Neural cell (in vitro differentiated cells): ENCODE results near the gene LRRC26. TPM values are rescaled to one million over a fixed set of nuclear protein-coding genes. Genes with fewer than 3 reads are reported as not detected.
A peak's percentile ranks its signal among the peaks of the same experiment; 100 is the strongest.

ENCODE experiments used
- H2AFZ ChIP-seq: fragments of 200-600, 300-800 bp; sonication (generic), shearing (Covaris generic); 2 replicates; pipeline ENCODE4 v1.6.0; 2014; ENCODE audit warnings: low read depth, mild to moderate bottlenecking, antibody characterized with exemption, low read length, moderate library complexity
- H3F3A ChIP-seq: fragments of 200-600 bp; shearing (Covaris generic); 2 replicates; pipeline ENCODE4 v1.6.1; 2016; ENCODE audit warnings: mild to moderate bottlenecking, moderate library complexity, mixed read lengths, antibody characterized with exemption, low read length; ENCODE audit not compliant: insufficient read depth, poor library complexity, severe bottlenecking
- H3K27ac ChIP-seq: fragments of 200-600, 300-800 bp; sonication (generic), shearing (Covaris generic); 2 replicates; pipeline ENCODE4 v1.5.1; 2014; ENCODE audit warnings: mild to moderate bottlenecking, low read length, moderate library complexity
- H3K27me3 ChIP-seq: fragments of 300-800, 200-600 bp; sonication (generic), shearing (Covaris generic); 2 replicates; pipeline ENCODE4 v1.6.0; 2014; ENCODE audit warnings: mild to moderate bottlenecking, low read depth, low read length, moderate library complexity; ENCODE audit not compliant: insufficient read depth
- H3K36me3 ChIP-seq: fragments of 300-800, 200-600 bp; sonication (generic), shearing (Covaris generic); 2 replicates; pipeline ENCODE4 v1.5.1; 2014; ENCODE audit warnings: mild to moderate bottlenecking, antibody characterized with exemption, low read length, moderate library complexity; ENCODE audit not compliant: insufficient read depth
- H3K4me2 ChIP-seq: fragments of 300-800, 200-600 bp; sonication (generic), shearing (Covaris generic); 2 replicates; pipeline ENCODE4 v1.6.0; 2014; ENCODE audit warnings: mild to moderate bottlenecking, low read length
- H3K4me3 ChIP-seq: fragments of 300-800, 200-600 bp; sonication (generic), shearing (Covaris generic); 2 replicates; pipeline ENCODE4 v1.5.1; 2014; ENCODE audit warnings: mild to moderate bottlenecking, low read length, moderate library complexity
- H3K79me2 ChIP-seq: fragments of 200-600 bp; shearing (Covaris generic); replicated peaks from 2 replicates; pipeline ENCODE4 v1.6.0; 2014; ENCODE audit warnings: mild to moderate bottlenecking, low read length, moderate library complexity; ENCODE audit not compliant: insufficient read depth
- H3K9ac ChIP-seq: fragments of 300-800, 200-600 bp; sonication (generic), shearing (Covaris generic); 2 replicates; pipeline ENCODE4 v1.6.1; 2016; ENCODE audit warnings: mild to moderate bottlenecking, low read length, mixed read lengths
- H3K9me2 ChIP-seq: fragments of 200-600 bp; shearing (Covaris generic); 2 replicates; pipeline ENCODE4 v1.6.1; 2016; ENCODE audit warnings: mild to moderate bottlenecking, low read length, mixed read lengths; ENCODE audit not compliant: insufficient read depth
- H3K9me3 ChIP-seq: fragments of 200-600, 300-800 bp; sonication (generic), shearing (Covaris generic); 2 replicates; pipeline ENCODE4 v1.6.1; 2016; ENCODE audit warnings: mild to moderate bottlenecking, mixed run types, low read length, moderate library complexity, mixed read lengths
- H4K20me1 ChIP-seq: fragments of 200-600 bp; shearing (Covaris generic); 2 replicates; pipeline ENCODE4 v1.6.1; 2016; ENCODE audit warnings: mild to moderate bottlenecking, mixed run types; ENCODE audit not compliant: insufficient read depth
- CTCF ChIP-seq: fragments of 450-650 bp; IDR thresholded peaks from 2 replicates; pipeline ENCODE4 v1.5.1; 2014; ENCODE audit warnings: antibody characterized with exemption, mild to moderate bottlenecking, moderate library complexity; ENCODE audit not compliant: poor library complexity, severe bottlenecking
- EP300 ChIP-seq: fragments of 450-650 bp; conservative IDR thresholded peaks from 2 replicates; pipeline ENCODE4 v1.6.1; 2014; ENCODE audit warnings: antibody characterized with exemption, mild to moderate bottlenecking, moderate library complexity; ENCODE audit not compliant: poor library complexity, severe bottlenecking
- EZH2 ChIP-seq: fragments of 200-600, 300-800 bp; shearing (Covaris generic), sonication (generic); IDR thresholded peaks from 2 replicates; pipeline ENCODE4 v1.6.1; 2014; ENCODE audit warnings: antibody characterized with exemption, low read length, borderline replicate concordance, mild to moderate bottlenecking; ENCODE audit not compliant: insufficient read depth, poor library complexity, severe bottlenecking
- MXI1 ChIP-seq: fragments of 450-650 bp; conservative IDR thresholded peaks from 2 replicates; pipeline ENCODE4 v1.6.1; 2014; ENCODE audit warnings: antibody characterized with exemption, mild to moderate bottlenecking; ENCODE audit not compliant: poor library complexity, severe bottlenecking
- POLR2AphosphoS5 ChIP-seq: IDR thresholded peaks from 2 replicates; pipeline ENCODE4 v1.6.1; 2012
- RAD21 ChIP-seq: fragments of 450-650 bp; conservative IDR thresholded peaks from 2 replicates; pipeline ENCODE4 v1.6.1; 2014; ENCODE audit warnings: antibody characterized with exemption, mild to moderate bottlenecking, moderate library complexity
- REST ChIP-seq: IDR thresholded peaks from 2 replicates; pipeline ENCODE4 v1.6.1; 2012; ENCODE audit warnings: borderline replicate concordance
- SMC3 ChIP-seq: fragments of 450-650 bp; conservative IDR thresholded peaks from 2 replicates; pipeline ENCODE4 v1.6.1; 2014; ENCODE audit warnings: antibody characterized with exemption, mild to moderate bottlenecking, moderate library complexity; ENCODE audit not compliant: poor library complexity
- TAF1 ChIP-seq: IDR thresholded peaks from 2 replicates; pipeline ENCODE4 v1.6.1; 2012; ENCODE audit warnings: low read depth
- polyA plus RNA-seq: library from polyadenylated mRNA; depleted of rRNA; stranded (reverse); fragments of >200 nt; gene quantifications from 2 replicates; pipeline ENCODE4 v1.2.3, GENCODE V29; 2014

LRRC26 gene
- polyA plus RNA-seq, 1 donor from 2014 or later, result 2.2 TPM

- Histone ChIP-seq H3K27me3 (peaks cover 84% of the 10 kb centered on the region), H3K9me3 (no peaks in the 10 kb centered on the region), H3F3A (no peaks in the 10 kb centered on the region), H3K9ac (no peak overlapping the region), H3K79me2 (no peaks in the 10 kb centered on the region), H2AFZ (no peak overlapping the region), H3K27ac (no peak overlapping the region), H3K4me3 (peak overlapping the region; percentile 44), H3K36me3 (no peaks in the 10 kb centered on the region), H3K9me2 (no peaks in the 10 kb centered on the region), H3K4me2 (no peak overlapping the region), H4K20me1 (no peaks in the 10 kb centered on the region)
- peak; percentile 47 for TF ChIP-seq SMC3
- no peak for TF ChIP-seq MXI1
- no peak for TF ChIP-seq TAF1
- peak; percentile 39 for TF ChIP-seq RAD21
- peak; percentile 50 for TF ChIP-seq CTCF
Observed at GRCh38 chr9:137162505-137163364, 7.1 kb downstream of the LRRC26 start.

GRCh38 chr9:137161558-137162486, 8.0 kb downstream of the LRRC26 start:
- Histone ChIP-seq H3K27me3 (peaks cover 89% of the 10 kb centered on the region), H3K27ac (no peak overlapping the region), H3K9ac (no peak overlapping the region), H3F3A (no peaks in the 10 kb centered on the region), H3K4me2 (no peak overlapping the region), H3K9me2 (no peaks in the 10 kb centered on the region), H3K4me3 (no peak overlapping the region), H3K79me2 (no peaks in the 10 kb centered on the region), H2AFZ (no peak overlapping the region), H3K9me3 (no peaks in the 10 kb centered on the region), H4K20me1 (no peaks in the 10 kb centered on the region), H3K36me3 (no peaks in the 10 kb centered on the region)
- TF ChIP-seq EZH2, result no peak

GRCh38 chr9:137160716-137161557, 8.9 kb downstream of the LRRC26 start:
- Histone ChIP-seq H3K9ac (no peak overlapping the region), H3K9me3 (no peaks in the 10 kb centered on the region), H3K4me2 (no peak overlapping the region), H3K27me3 (peaks cover 94% of the 10 kb centered on the region), H3K27ac (no peak overlapping the region), H3K9me2 (no peaks in the 10 kb centered on the region), H3F3A (no peaks in the 10 kb centered on the region), H3K36me3 (no peaks in the 10 kb centered on the region), H3K79me2 (no peaks in the 10 kb centered on the region), H3K4me3 (no peak overlapping the region), H2AFZ (no peak overlapping the region), H4K20me1 (no peaks in the 10 kb centered on the region)
- TF ChIP-seq EZH2, result no peak
- TF ChIP-seq EP300, result no peak
- no peak for TF ChIP-seq REST
- TF ChIP-seq TAF1, result no peak
- TF ChIP-seq CTCF, result no peak
- TF ChIP-seq RAD21, result no peak
- TF ChIP-seq POLR2AphosphoS5, result no peak
